Panc1 (cell line): Measurements from ENCODE around the gene NEGR1. TPM values are rescaled to one million over a fixed set of nuclear protein-coding genes. Genes with fewer than 3 reads are reported as not detected.

ENCODE experiments used
- ATAC-seq: fragments of 200-7000 bp; cut with Tn5 transposase; 2 replicates; pipeline ENCODE4 v1.9.1; 2020; ENCODE audit warnings: mild to moderate bottlenecking, moderate library complexity
- BruUV-seq: library from RNA; stranded (reverse); fragments of 400-500 nt; replicated peaks from 2 replicates; lab custom pipeline; 2021; lab: Mats Ljungman, UMichigan
- CTCF ChIA-PET: fragments of 300-600 bp; sonication (Branson Sonifier 250); formaldehyde crosslinking; loops from one replicate; lab custom pipeline; 2022; ENCODE audit warnings: antibody characterized with exemption; lab: Charles Lee
- POLR2A ChIA-PET: fragments of 300-600 bp; sonication (Branson Sonifier 250); formaldehyde crosslinking; loops from one replicate; lab custom pipeline; 2022; ENCODE audit warnings: antibody characterized with exemption; lab: Charles Lee
- DNase-seq: peaks from one replicate; pipeline ENCODE4 v3.0.0-alpha.2; 2010; ENCODE audit warnings: low read depth, low spot score
- H3K27ac ChIP-seq: 2 replicates; pipeline ENCODE4 v1.5.1; 2011; ENCODE audit warnings: mild to moderate bottlenecking, low read length, inconsistent platforms
- H3K27me3 ChIP-seq: fragments of 200-500 bp; sonication (Bioruptor generic); 2 replicates; pipeline ENCODE4 v1.6.0; 2014; ENCODE audit warnings: low read length, inconsistent platforms; ENCODE audit not compliant: control insufficient read depth, insufficient read depth
- H3K36me3 ChIP-seq: fragments of 200-500 bp; sonication (Bioruptor generic); 2 replicates; pipeline ENCODE4 v1.5.1; 2014; ENCODE audit warnings: inconsistent platforms, mild to moderate bottlenecking, low read length, moderate library complexity; ENCODE audit not compliant: control insufficient read depth, insufficient read depth
- H3K4me1 ChIP-seq: 2 replicates; pipeline ENCODE4 v1.5.1; 2011; ENCODE audit warnings: inconsistent platforms, mild to moderate bottlenecking, low read length, moderate library complexity; ENCODE audit not compliant: control insufficient read depth, insufficient read depth
- H3K4me3 ChIP-seq, 2 experiments: 2 replicates each; pipeline ENCODE4 v1.5.1; 2011 to 2012; ENCODE audit warnings: low read depth in 2 of 2, low read length in 2 of 2, mild to moderate bottlenecking in 2 of 2, inconsistent platforms in 1 of 2, moderate library complexity in 1 of 2
- H3K9me3 ChIP-seq: fragments of 200-500 bp; sonication (Bioruptor generic); 2 replicates; pipeline ENCODE4 v1.5.1; 2014; ENCODE audit warnings: low read depth, mild to moderate bottlenecking, inconsistent platforms, low read length, moderate library complexity; ENCODE audit not compliant: control insufficient read depth, insufficient read depth
- CTCF ChIP-seq: fragments of 450-650 bp; IDR thresholded peaks from 2 replicates; pipeline ENCODE4 v1.5.1; 2017; ENCODE audit warnings: mild to moderate bottlenecking
- POLR2AphosphoS5 ChIP-seq: IDR thresholded peaks from 2 replicates; pipeline ENCODE4 v1.6.1; 2012; ENCODE audit warnings: mild to moderate bottlenecking, low read depth, low read length, moderate library complexity
- REST ChIP-seq, 2 experiments: IDR thresholded peaks; 2 replicates each; pipeline ENCODE4 v1.6.1; 2011 to 2012; ENCODE audit warnings: low read depth in 2 of 2, control low read depth in 1 of 2, low read length in 1 of 2, mild to moderate bottlenecking in 1 of 2, moderate library complexity in 1 of 2; ENCODE audit not compliant: insufficient read depth in 1 of 2
- SIN3A ChIP-seq: IDR thresholded peaks from 2 replicates; pipeline ENCODE4 v1.6.1; 2012; ENCODE audit warnings: low read depth, mild to moderate bottlenecking, low read length, moderate library complexity, borderline replicate concordance; ENCODE audit not compliant: insufficient read depth
- TCF7L2 ChIP-seq: IDR thresholded peaks from 2 replicates; pipeline ENCODE4 v1.6.1; 2011; ENCODE audit warnings: mild to moderate bottlenecking, low read depth, low read length, inconsistent platforms
- in situ Hi-C: cut with HindIII; loops from 2 replicates; pipeline ENCODE4 v1.10.0; 2016; ENCODE audit warnings: low sequenced_read_pairs, low pct_unique_long_range_greater_than_20kb
- intact Hi-C: fragments of 100-400 bp; cut with micrococcal nuclease; formaldehyde crosslinking; loops from one replicate; pipeline ENCODE4 v1.10.0; 2022; ENCODE audit not compliant: unreplicated experiment
- total RNA-seq: library from RNA; stranded (reverse); gene quantifications from one replicate; pipeline ENCODE4 v1.2.1, GENCODE V29; 2021; ENCODE audit not compliant: unreplicated experiment

Gene NEGR1
- total RNA-seq, 1 experiment from 2014 or later = 2.7 TPM

- no peaks in the 10 kb centered on the region for H3K9me3 ChIP-seq
- no peaks in the 10 kb centered on the region for H3K4me1 ChIP-seq
- H3K27ac ChIP-seq = no peak overlapping the region
- TF ChIP-seq SIN3A (no peak), TCF7L2 (no peak)
- in situ Hi-C loops = no loop called here
- no TSS peak for BruUV-seq
- no peak for DNase-seq
- POLR2A ChIA-PET = no interaction called here
- no peak for ATAC-seq
- CTCF ChIA-PET = no interaction called here
- intact Hi-C loops = no loop called here
- no peaks in the 10 kb centered on the region for H3K36me3 ChIP-seq
- no peaks in the 10 kb centered on the region for H3K27me3 ChIP-seq
- no peak overlapping the region for H3K4me3 ChIP-seq
These were observed 170.7 kb downstream of the NEGR1 start for GRCh38 chr1:72111662-72112061.

- H3K9me3 ChIP-seq = no peaks in the 10 kb centered on the region
- POLR2A ChIA-PET = no interaction called here
- BruUV-seq = no TSS peak
- intact Hi-C loops (no loop called here), in situ Hi-C loops (no loop called here)
- no peaks in the 10 kb centered on the region for H3K36me3 ChIP-seq
- DNase-seq (no peak), ATAC-seq (no peak)
- no peak overlapping the region for H3K4me3 ChIP-seq
- no peaks in the 10 kb centered on the region for H3K4me1 ChIP-seq
- no peak for TF ChIP-seq POLR2AphosphoS5
- TF ChIP-seq CTCF = no peak
- TF ChIP-seq SIN3A = no peak
- no peak for TF ChIP-seq TCF7L2
- no peak for TF ChIP-seq REST (IDR thresholded peaks at IDR 0.05; ENCODE audit: insufficient read depth in 1 of 2, low read depth in 2 of 2, low read length in 1 of 2)
- CTCF ChIA-PET = no interaction called here
- H3K27ac ChIP-seq = no peak overlapping the region
- H3K27me3 ChIP-seq = no peaks in the 10 kb centered on the region
These were observed 172.4 kb downstream of the NEGR1 start for GRCh38 chr1:72109916-72110315.

- TF ChIP-seq REST (IDR thresholded peaks at IDR 0.05; ENCODE audit: insufficient read depth in 1 of 2, low read depth in 2 of 2, low read length in 1 of 2) (no peak), SIN3A (no peak), CTCF (no peak), TCF7L2 (no peak), POLR2AphosphoS5 (no peak)
- DNase-seq (no peak), ATAC-seq (no peak)
- POLR2A ChIA-PET = no interaction called here
- Histone ChIP-seq H3K9me3 (no peaks in the 10 kb centered on the region), H3K27ac (no peak overlapping the region), H3K4me1 (no peaks in the 10 kb centered on the region), H3K36me3 (no peaks in the 10 kb centered on the region), H3K4me3 (no peak overlapping the region), H3K27me3 (no peaks in the 10 kb centered on the region)
- in situ Hi-C loops = no loop called here
- intact Hi-C loops = no loop called here
- no TSS peak for BruUV-seq
- CTCF ChIA-PET = no interaction called here
These were observed 177.1 kb downstream of the NEGR1 start for GRCh38 chr1:72105201-72105600.
